ENCODE results near the gene ALG14.
"Not testable (repeated sequence)": the region's sequence is repeated elsewhere in the genome, so short reads cannot be mapped to it uniquely, and the experiment has no call there.

ALG14 gene

GRCh38 chr1:94951509-94952208, 121.1 kb downstream of the ALG14 start:
- Histone ChIP-seq H3K4me1 (ENCODE audit: control insufficient read depth, insufficient read depth, low read length, poor library complexity, severe bottlenecking) (no peaks in the 10 kb centered on the region), H3K36me3 (ENCODE audit: control insufficient read depth, insufficient read depth, low read length) (no peaks in the 10 kb centered on the region), H3K27ac (ENCODE audit: insufficient read depth, low read length, poor library complexity, severe bottlenecking) (no peak overlapping the region), H3K9me3 (ENCODE audit: control insufficient read depth, low read length) (no peaks in the 10 kb centered on the region), H3K4me3 (ENCODE audit: insufficient read depth, low read depth, low read length, poor library complexity, severe bottlenecking) (no peak overlapping the region), H3K27me3 (replicated peaks; ENCODE audit: control insufficient read depth, insufficient read depth, low read length, poor library complexity, severe bottlenecking) (no peaks in the 10 kb centered on the region)
- no peak for DNase-seq

- no peaks in the 10 kb centered on the region for H3K4me1 ChIP-seq (ENCODE audit: control insufficient read depth, insufficient read depth, low read length, poor library complexity, severe bottlenecking)
- no peaks in the 10 kb centered on the region for H3K36me3 ChIP-seq (ENCODE audit: control insufficient read depth, insufficient read depth, low read length)
- no peak overlapping the region for H3K4me3 ChIP-seq (ENCODE audit: insufficient read depth, low read depth, low read length, poor library complexity, severe bottlenecking)
- no peaks in the 10 kb centered on the region for H3K9me3 ChIP-seq (ENCODE audit: control insufficient read depth, low read length)
- no peak for DNase-seq
- no peak overlapping the region for H3K27ac ChIP-seq (ENCODE audit: insufficient read depth, low read length, poor library complexity, severe bottlenecking)
- no peaks in the 10 kb centered on the region for H3K27me3 ChIP-seq (replicated peaks; ENCODE audit: control insufficient read depth, insufficient read depth, low read length, poor library complexity, severe bottlenecking)
Observed at GRCh38 chr1:94951046-94951445, 121.7 kb downstream of the ALG14 start.

- Histone ChIP-seq H3K27ac (ENCODE audit: insufficient read depth, low read length, poor library complexity, severe bottlenecking) (no peak overlapping the region), H3K27me3 (replicated peaks; ENCODE audit: control insufficient read depth, insufficient read depth, low read length, poor library complexity, severe bottlenecking) (no peaks in the 10 kb centered on the region), H3K36me3 (ENCODE audit: control insufficient read depth, insufficient read depth, low read length) (no peaks in the 10 kb centered on the region), H3K4me3 (ENCODE audit: insufficient read depth, low read depth, low read length, poor library complexity, severe bottlenecking) (no peak overlapping the region), H3K4me1 (ENCODE audit: control insufficient read depth, insufficient read depth, low read length, poor library complexity, severe bottlenecking) (no peaks in the 10 kb centered on the region), H3K9me3 (ENCODE audit: control insufficient read depth, low read length) (no peaks in the 10 kb centered on the region)
- DNase-seq = no peak
Observed at GRCh38 chr1:94949681-94950661, 122.8 kb downstream of the ALG14 start.

- Histone ChIP-seq H3K36me3 (ENCODE audit: control insufficient read depth, insufficient read depth, low read length) (no peaks in the 10 kb centered on the region), H3K9me3 (ENCODE audit: control insufficient read depth, low read length) (no peaks in the 10 kb centered on the region), H3K4me3 (ENCODE audit: insufficient read depth, low read depth, low read length, poor library complexity, severe bottlenecking) (no peak overlapping the region), H3K27me3 (replicated peaks; ENCODE audit: control insufficient read depth, insufficient read depth, low read length, poor library complexity, severe bottlenecking) (no peaks in the 10 kb centered on the region), H3K4me1 (ENCODE audit: control insufficient read depth, insufficient read depth, low read length, poor library complexity, severe bottlenecking) (no peaks in the 10 kb centered on the region), H3K27ac (ENCODE audit: insufficient read depth, low read length, poor library complexity, severe bottlenecking) (no peak overlapping the region)
- no peak for DNase-seq
Observed at GRCh38 chr1:94947437-94947836, 125.3 kb downstream of the ALG14 start.

GRCh38 chr1:94946886-94947285, 125.9 kb downstream of the ALG14 start:
- Histone ChIP-seq H3K4me1 (ENCODE audit: control insufficient read depth, insufficient read depth, low read length, poor library complexity, severe bottlenecking) (no peaks in the 10 kb centered on the region), H3K36me3 (ENCODE audit: control insufficient read depth, insufficient read depth, low read length) (no peaks in the 10 kb centered on the region), H3K27ac (ENCODE audit: insufficient read depth, low read length, poor library complexity, severe bottlenecking) (no peak overlapping the region), H3K4me3 (ENCODE audit: insufficient read depth, low read depth, low read length, poor library complexity, severe bottlenecking) (no peak overlapping the region), H3K9me3 (ENCODE audit: control insufficient read depth, low read length) (no peaks in the 10 kb centered on the region), H3K27me3 (replicated peaks; ENCODE audit: control insufficient read depth, insufficient read depth, low read length, poor library complexity, severe bottlenecking) (no peaks in the 10 kb centered on the region)
- no peak for DNase-seq

GRCh38 chr1:94942171-94943128, 130.3 kb downstream of the ALG14 start:
- Histone ChIP-seq H3K4me3 (ENCODE audit: insufficient read depth, low read depth, low read length, poor library complexity, severe bottlenecking) (no peak overlapping the region), H3K27me3 (replicated peaks; ENCODE audit: control insufficient read depth, insufficient read depth, low read length, poor library complexity, severe bottlenecking) (no peaks in the 10 kb centered on the region), H3K9me3 (ENCODE audit: control insufficient read depth, low read length) (no peaks in the 10 kb centered on the region), H3K36me3 (ENCODE audit: control insufficient read depth, insufficient read depth, low read length) (no peaks in the 10 kb centered on the region), H3K4me1 (ENCODE audit: control insufficient read depth, insufficient read depth, low read length, poor library complexity, severe bottlenecking) (no peaks in the 10 kb centered on the region), H3K27ac (ENCODE audit: insufficient read depth, low read length, poor library complexity, severe bottlenecking) (no peak overlapping the region)
- DNase-seq = no peak

GRCh38 chr1:94941480-94941879, 131.3 kb downstream of the ALG14 start:
- not testable (repeated sequence) for H3K27ac ChIP-seq (ENCODE audit: insufficient read depth, low read length, poor library complexity, severe bottlenecking); H3K36me3 ChIP-seq (ENCODE audit: control insufficient read depth, insufficient read depth, low read length); H3K4me1 ChIP-seq (ENCODE audit: control insufficient read depth, insufficient read depth, low read length, poor library complexity, severe bottlenecking); H3K4me3 ChIP-seq (ENCODE audit: insufficient read depth, low read depth, low read length, poor library complexity, severe bottlenecking); H3K27me3 ChIP-seq (replicated peaks; ENCODE audit: control insufficient read depth, insufficient read depth, low read length, poor library complexity, severe bottlenecking); H3K9me3 ChIP-seq (ENCODE audit: control insufficient read depth, low read length); DNase-seq

GRCh38 chr1:94940738-94941137, 132.0 kb downstream of the ALG14 start:
- no peak for DNase-seq
- Histone ChIP-seq H3K9me3 (ENCODE audit: control insufficient read depth, low read length) (no peaks in the 10 kb centered on the region), H3K4me3 (ENCODE audit: insufficient read depth, low read depth, low read length, poor library complexity, severe bottlenecking) (no peak overlapping the region), H3K36me3 (ENCODE audit: control insufficient read depth, insufficient read depth, low read length) (no peaks in the 10 kb centered on the region), H3K27ac (ENCODE audit: insufficient read depth, low read length, poor library complexity, severe bottlenecking) (no peak overlapping the region), H3K4me1 (ENCODE audit: control insufficient read depth, insufficient read depth, low read length, poor library complexity, severe bottlenecking) (no peaks in the 10 kb centered on the region), H3K27me3 (replicated peaks; ENCODE audit: control insufficient read depth, insufficient read depth, low read length, poor library complexity, severe bottlenecking) (no peaks in the 10 kb centered on the region)

GRCh38 chr1:94937820-94938219, 134.9 kb downstream of the ALG14 start:
- Histone ChIP-seq H3K36me3 (ENCODE audit: control insufficient read depth, insufficient read depth, low read length) (no peaks in the 10 kb centered on the region), H3K27me3 (replicated peaks; ENCODE audit: control insufficient read depth, insufficient read depth, low read length, poor library complexity, severe bottlenecking) (no peaks in the 10 kb centered on the region), H3K9me3 (ENCODE audit: control insufficient read depth, low read length) (no peaks in the 10 kb centered on the region), H3K4me3 (ENCODE audit: insufficient read depth, low read depth, low read length, poor library complexity, severe bottlenecking) (no peak overlapping the region), H3K4me1 (ENCODE audit: control insufficient read depth, insufficient read depth, low read length, poor library complexity, severe bottlenecking) (no peaks in the 10 kb centered on the region), H3K27ac (ENCODE audit: insufficient read depth, low read length, poor library complexity, severe bottlenecking) (no peak overlapping the region)
- no peak for DNase-seq
